ENCODE results near the gene ARGLU1. TPM values are rescaled to one million over a fixed set of nuclear protein-coding genes. Genes with fewer than 3 reads are reported as not detected.

The ARGLU1 gene
- total RNA-seq, 2 experiments from 2014 or later = 89.2 to 91.8 TPM

DNA sequence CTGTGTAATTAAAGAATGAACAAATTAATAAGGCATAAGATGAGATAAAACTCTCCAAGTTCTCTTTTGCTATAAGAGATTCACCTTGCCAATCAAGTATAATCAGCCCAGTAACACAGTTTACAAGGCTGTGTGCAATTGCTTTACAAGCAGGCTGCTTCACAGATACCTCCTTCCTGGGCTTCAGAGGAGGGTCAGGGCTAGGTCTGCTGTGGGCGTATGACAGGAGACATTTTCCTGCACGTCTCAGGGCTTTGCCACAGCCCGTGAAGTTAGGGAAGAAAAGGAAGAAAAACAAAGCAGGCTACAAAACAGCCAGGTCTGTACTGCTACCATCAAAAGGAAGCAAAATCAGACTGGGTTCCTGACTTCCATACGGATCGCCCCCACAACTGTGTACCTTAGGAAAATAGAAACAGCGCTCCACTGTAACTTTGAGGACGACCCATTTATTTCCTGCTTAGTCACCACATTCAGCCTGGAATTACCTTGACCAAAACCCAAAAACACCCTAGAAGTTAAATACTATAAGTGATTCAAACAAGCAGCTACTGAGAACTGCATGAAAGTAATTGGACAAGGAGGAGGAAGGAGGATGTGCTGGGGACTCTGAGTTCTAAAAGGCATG lies 44.9 kb downstream of the ARGLU1 start:
- ChIA-PET CTCF (no interaction called here), POLR2A (no interaction called here)
- H3K4me1 Mint-ChIP-seq (ENCODE audit: low read depth) = no peaks in the 10 kb centered on the region
- H3K4me3 Mint-ChIP-seq = no peak overlapping the region
- no peak overlapping the region for H3K27ac Mint-ChIP-seq
- ATAC-seq (no peak), DNase-seq (no peak)
- TF ChIP-seq, protein P1, sequence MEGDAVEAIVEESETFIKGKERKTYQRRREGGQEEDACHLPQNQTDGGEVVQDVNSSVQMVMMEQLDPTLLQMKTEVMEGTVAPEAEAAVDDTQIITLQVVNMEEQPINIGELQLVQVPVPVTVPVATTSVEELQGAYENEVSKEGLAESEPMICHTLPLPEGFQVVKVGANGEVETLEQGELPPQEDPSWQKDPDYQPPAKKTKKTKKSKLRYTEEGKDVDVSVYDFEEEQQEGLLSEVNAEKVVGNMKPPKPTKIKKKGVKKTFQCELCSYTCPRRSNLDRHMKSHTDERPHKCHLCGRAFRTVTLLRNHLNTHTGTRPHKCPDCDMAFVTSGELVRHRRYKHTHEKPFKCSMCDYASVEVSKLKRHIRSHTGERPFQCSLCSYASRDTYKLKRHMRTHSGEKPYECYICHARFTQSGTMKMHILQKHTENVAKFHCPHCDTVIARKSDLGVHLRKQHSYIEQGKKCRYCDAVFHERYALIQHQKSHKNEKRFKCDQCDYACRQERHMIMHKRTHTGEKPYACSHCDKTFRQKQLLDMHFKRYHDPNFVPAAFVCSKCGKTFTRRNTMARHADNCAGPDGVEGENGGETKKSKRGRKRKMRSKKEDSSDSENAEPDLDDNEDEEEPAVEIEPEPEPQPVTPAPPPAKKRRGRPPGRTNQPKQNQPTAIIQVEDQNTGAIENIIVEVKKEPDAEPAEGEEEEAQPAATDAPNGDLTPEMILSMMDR (IDR thresholded peaks at IDR 0.05) = no peak
- H3K36me3 Mint-ChIP-seq (ENCODE audit: low read depth) = no peaks in the 10 kb centered on the region
- H3K9me3 Mint-ChIP-seq = no peaks in the 10 kb centered on the region
- intact Hi-C loops (cut with micrococcal nuclease) = no loop called here
- peaks cover 32% of the 10 kb centered on the region for H3K27me3 Mint-ChIP-seq

DNA sequence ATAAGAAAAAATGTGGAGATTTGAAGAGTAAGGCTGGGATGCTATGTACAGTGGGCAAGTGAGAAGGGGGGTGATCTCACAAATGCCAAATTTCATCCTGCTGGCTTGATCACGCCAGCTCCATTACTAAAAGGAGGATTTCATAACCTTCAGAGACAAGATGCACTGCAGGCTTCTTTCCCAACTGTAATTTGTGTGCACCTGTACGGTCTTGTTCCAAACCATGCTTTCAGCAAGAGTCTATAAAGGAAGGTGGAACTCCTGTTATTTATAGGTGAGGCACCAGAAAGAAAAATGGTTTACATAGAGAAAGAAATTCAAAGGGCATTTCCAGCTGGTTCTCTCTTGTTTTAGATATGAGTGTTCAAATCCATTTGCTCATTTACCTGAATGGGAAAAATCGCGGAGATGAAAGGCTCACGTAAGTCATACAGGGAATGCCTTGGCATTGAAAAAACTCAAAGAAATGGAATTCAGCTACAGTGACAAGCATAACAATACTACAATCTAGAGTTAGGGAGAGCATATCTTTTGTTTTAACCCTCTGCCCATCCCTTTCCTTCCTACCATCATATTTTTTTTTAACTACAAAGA lies 45.7 kb downstream of the ARGLU1 start:
- Mint-ChIP-seq H3K4me1 (ENCODE audit: low read depth) (no peaks in the 10 kb centered on the region), H3K4me3 (no peak overlapping the region), H3K36me3 (ENCODE audit: low read depth) (no peaks in the 10 kb centered on the region), H3K27me3 (peaks cover 27% of the 10 kb centered on the region), H3K27ac (no peak overlapping the region), H3K9me3 (no peaks in the 10 kb centered on the region)
- no peak for DNase-seq
- TF ChIP-seq, protein P1 (IDR thresholded peaks at IDR 0.05) = no peak
- ATAC-seq = no peak
- intact Hi-C loops (cut with micrococcal nuclease) = no loop called here
- CTCF ChIA-PET = no interaction called here
- POLR2A ChIA-PET = no interaction called here

DNA sequence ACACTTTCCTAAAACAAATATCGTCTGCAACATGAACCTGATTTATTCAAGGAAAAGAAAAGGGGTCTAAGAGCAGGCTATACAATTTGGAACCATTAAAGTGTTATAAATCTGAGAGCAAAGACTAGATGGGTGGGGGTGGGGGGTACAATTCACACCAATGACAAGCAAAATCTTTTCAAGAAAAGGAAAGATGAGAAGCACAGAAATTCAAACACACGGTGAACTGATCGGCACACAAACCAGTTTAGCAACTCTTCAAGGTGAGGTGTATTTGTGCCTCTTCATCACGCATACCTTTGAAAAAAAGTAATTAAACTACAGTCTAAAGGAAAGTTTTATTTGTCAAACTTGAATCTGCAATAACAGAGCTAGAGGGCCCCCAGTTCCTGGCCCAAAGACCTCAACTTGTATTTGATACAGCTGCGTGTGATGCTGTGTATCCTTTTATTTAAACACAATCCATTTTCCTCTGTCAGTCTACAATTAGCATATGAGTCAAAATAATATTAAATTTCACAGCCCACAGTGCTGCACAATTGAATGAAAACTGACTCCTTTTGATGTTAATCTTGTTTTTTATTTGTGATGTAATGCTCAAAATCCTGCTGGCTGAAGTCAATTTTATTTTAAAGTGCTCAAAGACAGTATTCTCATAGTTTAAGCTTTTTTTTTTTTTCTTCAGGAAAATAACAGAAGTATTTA lies 46.7 kb downstream of the ARGLU1 start:
- no peak for DNase-seq
- Mint-ChIP-seq H3K4me3 (no peak overlapping the region), H3K36me3 (ENCODE audit: low read depth) (no peaks in the 10 kb centered on the region), H3K27me3 (peaks cover 26% of the 10 kb centered on the region), H3K27ac (no peak overlapping the region), H3K4me1 (ENCODE audit: low read depth) (no peaks in the 10 kb centered on the region), H3K9me3 (no peaks in the 10 kb centered on the region)
- POLR2A ChIA-PET = interaction anchor here (0.7 kb wide), 1 partner anchor 508 kb away, joined by 3 read pairs; no protein-coding TSS in a partner anchor
- TF ChIP-seq, protein P1 (IDR thresholded peaks at IDR 0.05) = no peak
- CTCF ChIA-PET = no interaction called here
- no peak for ATAC-seq
- intact Hi-C loops (cut with micrococcal nuclease) = no loop called here

DNA sequence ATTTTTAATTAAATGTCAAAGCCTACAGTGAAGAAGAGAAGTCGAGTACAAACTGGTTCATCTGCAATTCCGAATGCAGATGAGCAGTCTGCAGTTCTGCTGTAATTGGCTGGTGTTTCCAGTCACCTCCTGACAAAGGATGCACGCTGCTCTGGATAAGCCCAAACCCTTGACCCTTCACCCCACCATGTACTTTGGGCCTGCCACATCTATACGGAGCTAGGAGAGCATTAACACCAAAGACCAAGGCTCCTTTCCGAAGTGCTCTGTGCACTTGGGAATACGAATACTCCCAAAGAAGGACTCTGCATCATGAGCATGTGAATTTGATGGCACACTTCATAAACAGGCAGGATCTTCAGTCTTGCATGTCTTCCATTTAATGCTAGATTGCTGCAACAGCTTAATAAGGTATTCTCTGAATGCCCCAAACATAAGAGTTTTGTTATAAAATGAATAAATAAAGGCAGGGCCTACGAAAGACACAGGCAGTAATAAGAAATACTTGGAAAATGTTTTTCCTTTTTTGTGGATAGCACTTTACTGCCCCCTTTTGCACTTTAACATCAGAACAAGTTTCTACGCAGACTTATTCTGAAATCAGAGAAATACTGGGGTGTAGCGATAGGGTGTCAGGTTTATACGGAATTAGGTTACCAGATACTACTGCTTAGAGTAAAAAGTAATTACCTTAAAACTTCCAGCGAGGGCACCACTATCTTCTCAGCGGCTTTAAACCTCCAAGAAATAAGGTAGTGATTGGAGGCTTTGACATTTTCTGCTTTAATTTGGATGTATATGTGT lies 47.5 kb downstream of the ARGLU1 start:
- DNase-seq = no peak
- H3K4me1 Mint-ChIP-seq (ENCODE audit: low read depth) = no peaks in the 10 kb centered on the region
- no peaks in the 10 kb centered on the region for H3K9me3 Mint-ChIP-seq
- H3K4me3 Mint-ChIP-seq = no peak overlapping the region
- H3K27me3 Mint-ChIP-seq = peaks cover 25% of the 10 kb centered on the region
- no peak for ATAC-seq
- TF ChIP-seq, protein P1 (IDR thresholded peaks at IDR 0.05) = no peak
- ChIA-PET CTCF (no interaction called here), POLR2A (no interaction called here)
- intact Hi-C loops (cut with micrococcal nuclease) = no loop called here
- no peak overlapping the region for H3K27ac Mint-ChIP-seq
- H3K36me3 Mint-ChIP-seq (ENCODE audit: low read depth) = no peaks in the 10 kb centered on the region
